GM18870 (cell line): ENCODE measurements around the gene LRRC14B.
"Not testable (repeated sequence)": the region's sequence is repeated elsewhere in the genome, so short reads cannot be mapped to it uniquely, and the experiment has no call there.

Experiments
- ATAC-seq: cut with Tn5 transposase; IDR thresholded peaks from one replicate; pipeline ENCODE4 v1.9.1; 2021; ENCODE audit warnings: moderate library complexity; ENCODE audit not compliant: unreplicated experiment

The LRRC14B gene

GRCh38 chr5:190366-191035, 794 bp upstream of the LRRC14B start:
- ATAC-seq = peak; percentile 57

- no peak for ATAC-seq
Measured at GRCh38 chr5:191949-192690, 825 bp downstream of the LRRC14B start.

- ATAC-seq = no peak
Measured at GRCh38 chr5:192691-192969, 1.3 kb downstream of the LRRC14B start.

- no peak for ATAC-seq
Measured at GRCh38 chr5:192970-193831, 1.9 kb downstream of the LRRC14B start.

GRCh38 chr5:194102-194501, 2.8 kb downstream of the LRRC14B start:
- no peak for ATAC-seq

GRCh38 chr5:194603-195209, 3.4 kb downstream of the LRRC14B start:
- no peak for ATAC-seq

- no peak for ATAC-seq
Measured at GRCh38 chr5:195401-196160, 4.3 kb downstream of the LRRC14B start.

- no peak for ATAC-seq
Measured at GRCh38 chr5:196350-196749, 5.1 kb downstream of the LRRC14B start.

GRCh38 chr5:197031-197430, 5.7 kb downstream of the LRRC14B start:
- not testable (repeated sequence) for ATAC-seq

GRCh38 chr5:197892-198489, 6.7 kb downstream of the LRRC14B start:
- no peak for ATAC-seq

GRCh38 chr5:198516-199196, 7.4 kb downstream of the LRRC14B start:
- ATAC-seq = no peak

- ATAC-seq = no peak
Measured at GRCh38 chr5:199197-199949, 8.1 kb downstream of the LRRC14B start.

GRCh38 chr5:199950-200645, 8.8 kb downstream of the LRRC14B start:
- no peak for ATAC-seq

GRCh38 chr5:200985-201384, 9.7 kb downstream of the LRRC14B start:
- ATAC-seq = no peak

- ATAC-seq = no peak
Measured at GRCh38 chr5:201672-202071, 10.4 kb downstream of the LRRC14B start.

- no peak for ATAC-seq
Measured at GRCh38 chr5:203246-203930, 12.1 kb downstream of the LRRC14B start.

- no peak for ATAC-seq
Measured at GRCh38 chr5:204001-204400, 12.7 kb downstream of the LRRC14B start.

GRCh38 chr5:204462-204861, 13.2 kb downstream of the LRRC14B start:
- no peak for ATAC-seq
